ENCODE results near the gene YJEFN3.

The YJEFN3 gene

GRCh38 chr19:19540064-19540714, 11.5 kb downstream of the YJEFN3 start:
- no peak for DNase-seq (ENCODE audit: low read depth)

- DNase-seq (ENCODE audit: low read depth) = no peak
Observed at GRCh38 chr19:19540715-19541515, 12.2 kb downstream of the YJEFN3 start.

- DNase-seq (ENCODE audit: low read depth) = no peak
Observed at GRCh38 chr19:19541616-19542015, 12.9 kb downstream of the YJEFN3 start.

- no peak for DNase-seq (ENCODE audit: low read depth)
Observed at GRCh38 chr19:19542507-19542906, 13.8 kb downstream of the YJEFN3 start.

GRCh38 chr19:19543101-19543500, 14.4 kb downstream of the YJEFN3 start:
- DNase-seq (ENCODE audit: low read depth) = no peak

GRCh38 chr19:19543640-19544039, 14.9 kb downstream of the YJEFN3 start:
- DNase-seq (ENCODE audit: low read depth) = no peak

- DNase-seq (ENCODE audit: low read depth) = no peak
Observed at GRCh38 chr19:19544257-19544953, 15.7 kb downstream of the YJEFN3 start.

GRCh38 chr19:19544954-19545591, 16.4 kb downstream of the YJEFN3 start:
- DNase-seq (ENCODE audit: low read depth) = no peak

GRCh38 chr19:19545707-19546106, 17.0 kb downstream of the YJEFN3 start:
- no peak for DNase-seq (ENCODE audit: low read depth)

- DNase-seq (ENCODE audit: low read depth) = no peak
Observed at GRCh38 chr19:19546751-19547162, 18.0 kb downstream of the YJEFN3 start.

- DNase-seq (ENCODE audit: low read depth) = no peak
Observed at GRCh38 chr19:19547674-19548336, 19.1 kb downstream of the YJEFN3 start.

- no peak for DNase-seq (ENCODE audit: low read depth)
Observed at GRCh38 chr19:19548915-19549759, 20.4 kb downstream of the YJEFN3 start.

GRCh38 chr19:19549804-19550464, 21.2 kb downstream of the YJEFN3 start:
- no peak for DNase-seq (ENCODE audit: low read depth)

- no peak for DNase-seq (ENCODE audit: low read depth)
Observed at GRCh38 chr19:19550485-19550929, 21.8 kb downstream of the YJEFN3 start.

GRCh38 chr19:19550972-19551852, 22.5 kb downstream of the YJEFN3 start:
- no peak for DNase-seq (ENCODE audit: low read depth)

GRCh38 chr19:19551853-19552192, 23.1 kb downstream of the YJEFN3 start:
- no peak for DNase-seq (ENCODE audit: low read depth)

GRCh38 chr19:19552798-19553197, 24.1 kb downstream of the YJEFN3 start:
- DNase-seq (ENCODE audit: low read depth) = no peak

- no peak for DNase-seq (ENCODE audit: low read depth)
Observed at GRCh38 chr19:19553670-19554069, 25.0 kb downstream of the YJEFN3 start.
